A549 (cell line): ENCODE measurements around the gene GRPEL2. TPM values are rescaled to one million over a fixed set of nuclear protein-coding genes. Genes with fewer than 3 reads are reported as not detected.

ENCODE experiments used
- ATAC-seq, 2 experiments: fragments of 200-7000 bp in 1 of 2; fragments of >200 bp in 1 of 2; cut with Nextera tagmentation in 1 of 2; cut with Tn5 transposase in 1 of 2; 3 replicates each; pipeline versions ENCODE4 v1.8.0 to v1.9.1; 2018 to 2020; ENCODE audit warnings: mild to moderate bottlenecking in 1 of 2, moderate library complexity in 1 of 2
- CTCF ChIA-PET: fragments of 300-600 bp; sonication (Branson Sonifier 250); formaldehyde crosslinking; extraction: SDS; loops from one replicate; lab custom pipeline; 2021; ENCODE audit warnings: antibody characterized with exemption, inconsistent platforms; lab: Yijun Ruan, JAX
- POLR2A ChIA-PET: fragments of 350-600 bp; formaldehyde crosslinking; extraction: SDS; loops from one replicate; lab custom pipeline; 2021; ENCODE audit warnings: antibody characterized with exemption, inconsistent platforms; lab: Yijun Ruan, JAX
- DNase-seq, 2 experiments: peaks; one replicate each; pipeline versions ENCODE4 v3.0.0 to v3.0.0-alpha.2; 2011 to 2016; ENCODE audit warnings: low read depth in 1 of 2, low spot score in 1 of 2
- FAIRE-seq: peaks from 2 replicates; lab custom pipeline; 2011; peaks lifted over from hg19 to GRCh38; lab: Jason Lieb, UNC
- H3K27ac ChIP-seq, 2 experiments: fragments of >200 bp; sonication (Bioruptor Twin); formaldehyde crosslinking; 3 replicates each; pipeline ENCODE4 v1.5.1; 2016 to 2017
- H3K4me1 ChIP-seq: fragments of >200 bp; sonication (Bioruptor Twin); formaldehyde crosslinking; 3 replicates; pipeline ENCODE4 v1.6.1; 2016
- H3K4me2 ChIP-seq: fragments of >200 bp; sonication (Bioruptor Twin); formaldehyde crosslinking; 3 replicates; pipeline ENCODE4 v1.6.1; 2016
- H3K4me3 ChIP-seq: fragments of >200 bp; sonication (Bioruptor Twin); formaldehyde crosslinking; 3 replicates; pipeline ENCODE4 v1.5.1; 2016
- H3K9me3 ChIP-seq: fragments of >200 bp; sonication (Bioruptor Twin); formaldehyde crosslinking; 3 replicates; pipeline ENCODE4 v1.6.1; 2016
- BHLHE40 ChIP-seq: IDR thresholded peaks from 2 replicates; pipeline ENCODE4 v1.6.1; 2012; ENCODE audit warnings: low read depth, low read length, inconsistent platforms
- POLR2A ChIP-seq: IDR thresholded peaks from 2 replicates; pipeline ENCODE4 v1.6.1; 2012; ENCODE audit warnings: mild to moderate bottlenecking, low read length
- WGBS: methylation state at CpG from one replicate; pipeline ENCODE4 v1.1.6; 2017; ENCODE audit errors: missing lambda C conversion rate; 5-methylcytosine and 5-hydroxymethylcytosine counted together
- polyA plus RNA-seq, 4 experiments: library from polyadenylated mRNA; depleted of rRNA in 3 of 4; stranded (reverse); fragments of >200 nt; fragmentation: RNase III in 1 of 4; extraction: RNeasy Plus Mini Kit Qiagen cat#74134 plus additional on column Dnase treatment in 1 of 4; gene quantifications; 2 replicates in 3 of 4; 3 replicates in 1 of 4; pipeline ENCODE4 v1.2.3, GENCODE V29; 2011 to 2017
- TF ChIP-seq, protein P1 (sequence below): fragments of 250-450 bp; sonication (Bioruptor Pico); IDR thresholded peaks from 2 replicates; pipeline ENCODE4 v1.5.0; 2020; ENCODE audit warnings: low read depth, mild to moderate bottlenecking, moderate library complexity

GRPEL2 gene
- polyA plus RNA-seq, 2 of the 4 experiments (the other 2 are of a cell fraction): 10.4 to 26.4 TPM

DNA sequence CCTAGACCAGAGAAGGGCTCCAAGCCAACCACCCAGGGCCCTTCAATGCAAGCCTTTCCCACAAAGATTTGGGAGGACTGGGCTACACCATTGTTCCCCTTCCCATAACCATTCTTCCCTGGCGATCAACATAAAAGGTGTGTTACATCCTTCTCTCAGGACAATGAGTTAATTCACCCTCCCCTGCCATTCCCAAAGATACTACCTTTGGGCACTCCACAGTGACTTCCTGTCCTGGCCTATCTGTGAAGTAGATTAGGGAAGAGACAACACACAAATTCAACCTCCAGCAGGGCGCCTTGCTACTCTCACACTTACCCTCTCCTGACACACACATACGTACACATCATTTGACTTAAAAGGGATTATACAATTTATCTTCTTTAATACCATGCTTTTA, 57.0 kb downstream of the GRPEL2 start:
- DNase-seq: no peak
- Histone ChIP-seq H3K27ac (no peak overlapping the region), H3K9me3 (no peaks in the 10 kb centered on the region), H3K4me3 (no peak overlapping the region), H3K4me2 (no peak overlapping the region), H3K4me1 (peaks cover 33% of the 10 kb centered on the region)
- no peak for ATAC-seq
- TF ChIP-seq POLR2A (no peak), BHLHE40 (no peak)
- TF ChIP-seq, protein P1, sequence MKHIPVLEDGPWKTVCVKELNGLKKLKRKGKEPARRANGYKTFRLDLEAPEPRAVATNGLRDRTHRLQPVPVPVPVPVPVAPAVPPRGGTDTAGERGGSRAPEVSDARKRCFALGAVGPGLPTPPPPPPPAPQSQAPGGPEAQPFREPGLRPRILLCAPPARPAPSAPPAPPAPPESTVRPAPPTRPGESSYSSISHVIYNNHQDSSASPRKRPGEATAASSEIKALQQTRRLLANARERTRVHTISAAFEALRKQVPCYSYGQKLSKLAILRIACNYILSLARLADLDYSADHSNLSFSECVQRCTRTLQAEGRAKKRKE (CRISPR knock-in tag): no peak
- FAIRE-seq: no peak
- WGBS: 96% methylated on average over 3 of the region's 3 CpGs
- ChIA-PET POLR2A (no interaction called here), CTCF (interaction anchor here (52.1 kb wide), 1 partner anchor 28 kb away, joined by 1709 read pairs; the partner anchor contains the start of genes IL17B and PCYOX1L)

Other genes starting within 250 kb of the GRPEL2 start
- 2.7 and 3.5 TPM in 2 replicates for gene ABLIM3, start 204.0 kb upstream of the GRPEL2 start, polyA plus RNA-seq (2011; rRNA removed)
- 3.0 to 4.0 TPM (median 3.6 TPM) in 3 replicates for gene ABLIM3, start 204.0 kb upstream of the GRPEL2 start, polyA plus RNA-seq (2017; fragmentation: RNase III; extraction: RNeasy Plus Mini Kit Qiagen cat#74134 plus additional on column Dnase treatment)
- 1.5 and 2.4 TPM in 2 replicates for gene AFAP1L1, start 73.6 kb upstream of the GRPEL2 start, polyA plus RNA-seq (2011; rRNA removed)
- 3.3 to 3.5 TPM (median 3.4 TPM) in 3 replicates for gene AFAP1L1, start 73.6 kb upstream of the GRPEL2 start, polyA plus RNA-seq (2017; fragmentation: RNase III; extraction: RNeasy Plus Mini Kit Qiagen cat#74134 plus additional on column Dnase treatment)
- 6.7 and 7.0 TPM in 2 replicates for gene PCYOX1L, start 12.5 kb downstream of the GRPEL2 start, polyA plus RNA-seq (2011; rRNA removed)
- 1.8 to 2.2 TPM (median 2.1 TPM) in 3 replicates for gene PCYOX1L, start 12.5 kb downstream of the GRPEL2 start, polyA plus RNA-seq (2017; fragmentation: RNase III; extraction: RNeasy Plus Mini Kit Qiagen cat#74134 plus additional on column Dnase treatment)
- gene IL17B, start 33.8 kb downstream of the GRPEL2 start, polyA plus RNA-seq (2011; rRNA removed): 0.23 and 0.30 TPM in 2 replicates
- gene IL17B, start 33.8 kb downstream of the GRPEL2 start, polyA plus RNA-seq (2017; fragmentation: RNase III; extraction: RNeasy Plus Mini Kit Qiagen cat#74134 plus additional on column Dnase treatment): not detected in 3 replicates
- 180 and 218 TPM in 2 replicates for gene CSNK1A1, start 205.9 kb downstream of the GRPEL2 start, polyA plus RNA-seq (2011; rRNA removed)
- gene CSNK1A1, start 205.9 kb downstream of the GRPEL2 start, polyA plus RNA-seq (2017; fragmentation: RNase III; extraction: RNeasy Plus Mini Kit Qiagen cat#74134 plus additional on column Dnase treatment): 122 to 133 TPM (median 123 TPM) in 3 replicates
- 1.5 and 1.7 TPM in 2 replicates for gene ARHGEF37, start 236.0 kb downstream of the GRPEL2 start, polyA plus RNA-seq (2011; rRNA removed)
- 0.98 to 1.2 TPM (median 1.2 TPM) in 3 replicates for gene ARHGEF37, start 236.0 kb downstream of the GRPEL2 start, polyA plus RNA-seq (2017; fragmentation: RNase III; extraction: RNeasy Plus Mini Kit Qiagen cat#74134 plus additional on column Dnase treatment)